H1 (cell line): ENCODE results near the gene CAVIN2. TPM values are rescaled to one million over a fixed set of nuclear protein-coding genes. Genes with fewer than 3 reads are reported as not detected.

ENCODE experiments used
- CTCF ChIA-PET: fragments of 300-600 bp; sonication (Branson Sonifier 250); formaldehyde crosslinking; loops from one replicate; lab custom pipeline; 2021; ENCODE audit not compliant: partially characterized antibody; lab: Charles Lee
- POLR2A ChIA-PET: fragments of 300-600 bp; sonication (Branson Sonifier 250); formaldehyde crosslinking; loops from one replicate; lab custom pipeline; 2021; ENCODE audit warnings: inconsistent platforms; ENCODE audit not compliant: partially characterized antibody; lab: Charles Lee
- DNase-seq, 2 experiments: peaks; one replicate each; pipeline versions ENCODE4 v3.0.0 to v3.0.0-alpha.2; 2010 to 2022; ENCODE audit warnings: low spot score in 2 of 2, low read depth in 1 of 2, mixed read lengths in 1 of 2
- FAIRE-seq: peaks from 2 replicates; lab custom pipeline; 2011; peaks lifted over from hg19 to GRCh38; lab: Jason Lieb, UNC
- H2AFZ ChIP-seq: 2 replicates; pipeline ENCODE4 v1.8.1; 2012; ENCODE audit warnings: low read length, inconsistent platforms
- H2AK5ac ChIP-seq: 2 replicates; pipeline ENCODE4 v1.6.1; 2013; ENCODE audit warnings: low read depth, low read length
- H2BK120ac ChIP-seq: replicated peaks from 2 replicates; pipeline ENCODE3; 2013; ENCODE audit warnings: low read depth, low read length, inconsistent platforms
- H2BK12ac ChIP-seq: 2 replicates; pipeline ENCODE4 v1.6.1; 2013; ENCODE audit warnings: low read depth, low read length
- H2BK15ac ChIP-seq: 2 replicates; pipeline ENCODE4 v1.6.1; 2013; ENCODE audit warnings: low read length
- H2BK20ac ChIP-seq: 2 replicates; pipeline ENCODE4 v1.6.1; 2013; ENCODE audit warnings: low read length
- H2BK5ac ChIP-seq: 2 replicates; pipeline ENCODE4 v1.6.1; 2013; ENCODE audit warnings: low read depth, low read length
- H3K14ac ChIP-seq: 2 replicates; pipeline ENCODE4 v1.6.1; 2013; ENCODE audit warnings: inconsistent platforms; ENCODE audit not compliant: insufficient read length
- H3K18ac ChIP-seq: 2 replicates; pipeline ENCODE4 v1.6.1; 2013; ENCODE audit warnings: low read length; ENCODE audit errors: extremely low read depth
- H3K23ac ChIP-seq: 2 replicates; pipeline ENCODE4 v1.6.1; 2013; ENCODE audit warnings: inconsistent platforms; ENCODE audit not compliant: insufficient read length
- H3K23me2 ChIP-seq: 2 replicates; pipeline ENCODE4 v1.6.1; 2013; ENCODE audit warnings: low read depth, low read length
- H3K27ac ChIP-seq: 2 replicates; pipeline ENCODE4 v1.6.1; 2011; ENCODE audit warnings: low read depth, low read length, inconsistent platforms
- H3K27me3 ChIP-seq, 4 experiments: replicated peaks in 1 of 4; 1 replicate in 1 of 4; 2 replicates in 3 of 4; pipeline versions ENCODE4 v1.6.1 to v1.8.1; 2011 to 2013; ENCODE audit warnings: low read length in 3 of 4, mild to moderate bottlenecking in 3 of 4, inconsistent platforms in 2 of 4, mixed read lengths in 2 of 4, moderate library complexity in 1 of 4; ENCODE audit not compliant: control insufficient read depth in 3 of 4, insufficient read depth in 3 of 4; ENCODE audit errors: extremely low read depth in 1 of 4
- H3K36me3 ChIP-seq, 4 experiments: 2 replicates each; pipeline versions ENCODE4 v1.6.1 to v1.8.1; 2011 to 2013; ENCODE audit warnings: mild to moderate bottlenecking in 4 of 4, low read length in 3 of 4, moderate library complexity in 2 of 4, control low read depth in 1 of 4, inconsistent platforms in 1 of 4; ENCODE audit not compliant: insufficient read depth in 4 of 4, control insufficient read depth in 2 of 4
- H3K4ac ChIP-seq: replicated peaks from 2 replicates; pipeline ENCODE3; 2013; ENCODE audit warnings: low read length, low read depth, mixed read lengths, inconsistent platforms; ENCODE audit not compliant: insufficient read length
- H3K4me1 ChIP-seq, 4 experiments: replicated peaks in 1 of 4; 1 replicate in 1 of 4; 2 replicates in 3 of 4; pipeline versions ENCODE4 v1.6.1 to v1.8.1; 2011 to 2013; ENCODE audit warnings: low read length in 3 of 4, inconsistent platforms in 2 of 4, mixed read lengths in 1 of 4; ENCODE audit not compliant: insufficient read depth in 4 of 4, control insufficient read depth in 3 of 4
- H3K4me2 ChIP-seq, 2 experiments: 2 replicates each; pipeline versions ENCODE4 v1.6.1 to v1.8.1; 2011 to 2013; ENCODE audit warnings: low read depth in 2 of 2, low read length in 2 of 2, control low read depth in 1 of 2, inconsistent platforms in 1 of 2, mild to moderate bottlenecking in 1 of 2; ENCODE audit not compliant: insufficient read depth in 1 of 2
- H3K4me3 ChIP-seq, 4 experiments: fragments of 200-600, 300-600 bp in 1 of 4; sonication (generic), shearing (Covaris generic), sonication (Bioruptor Twin) in 1 of 4; 2 replicates each; pipeline versions ENCODE4 v1.5.1 to v1.8.1; 2011 to 2016; ENCODE audit warnings: low read length in 4 of 4, low read depth in 3 of 4, control low read depth in 2 of 4, inconsistent platforms in 2 of 4, mild to moderate bottlenecking in 2 of 4, mixed read lengths in 1 of 4, moderate library complexity in 1 of 4; ENCODE audit not compliant: insufficient read depth in 2 of 4; ENCODE audit errors: extremely low read depth in 1 of 4
- H3K56ac ChIP-seq: replicated peaks from 2 replicates; pipeline ENCODE3; 2013; ENCODE audit warnings: low read depth, mild to moderate bottlenecking, mixed read lengths, low read length, inconsistent platforms; ENCODE audit not compliant: insufficient read length
- H3K79me1 ChIP-seq: 2 replicates; pipeline ENCODE4 v1.6.1; 2013; ENCODE audit warnings: low read depth, low read length, control low read depth
- H3K79me2 ChIP-seq, 2 experiments: 2 replicates each; pipeline versions ENCODE4 v1.6.1 to v1.8.1; 2012 to 2013; ENCODE audit warnings: low read length in 2 of 2, mild to moderate bottlenecking in 2 of 2, inconsistent platforms in 1 of 2; ENCODE audit not compliant: insufficient read depth in 2 of 2, control insufficient read depth in 1 of 2
- H3K9ac ChIP-seq, 4 experiments: replicated peaks in 1 of 4; 1 replicate in 1 of 4; 2 replicates in 3 of 4; pipeline versions ENCODE4 v1.6.1 to v1.8.1; 2011 to 2013; ENCODE audit warnings: low read depth in 3 of 4, low read length in 3 of 4, control low read depth in 2 of 4, mild to moderate bottlenecking in 2 of 4, moderate library complexity in 2 of 4, inconsistent platforms in 1 of 4; ENCODE audit errors: extremely low read depth in 1 of 4
- H3K9me3 ChIP-seq, 2 experiments: 2 replicates each; pipeline versions ENCODE4 v1.6.1 to v1.8.1; 2012 to 2013; ENCODE audit warnings: mild to moderate bottlenecking in 2 of 2, moderate library complexity in 2 of 2, control low read depth in 1 of 2, inconsistent platforms in 1 of 2, low read depth in 1 of 2, low read length in 1 of 2, mixed read lengths in 1 of 2; ENCODE audit not compliant: insufficient read depth in 2 of 2
- H4K20me1 ChIP-seq, 2 experiments: replicated peaks in 1 of 2; 2 replicates each; pipeline versions ENCODE3 to v1.8.1; 2011 to 2013; ENCODE audit warnings: inconsistent platforms in 2 of 2, low read length in 2 of 2, mild to moderate bottlenecking in 1 of 2; ENCODE audit not compliant: insufficient read depth in 2 of 2, control insufficient read depth in 1 of 2
- H4K5ac ChIP-seq: 2 replicates; pipeline ENCODE4 v1.6.1; 2013; ENCODE audit warnings: low read length, low read depth, mixed read lengths, inconsistent platforms; ENCODE audit not compliant: insufficient read length
- H4K8ac ChIP-seq: 2 replicates; pipeline ENCODE4 v1.8.0; 2013; ENCODE audit warnings: mild to moderate bottlenecking, moderate library complexity, low read length, inconsistent platforms; ENCODE audit not compliant: insufficient read depth; ENCODE audit errors: extremely low read depth
- H4K91ac ChIP-seq: replicated peaks from 2 replicates; pipeline ENCODE3; 2013; ENCODE audit warnings: low read length, mixed read lengths, inconsistent platforms; ENCODE audit not compliant: insufficient read length
- CREB1 ChIP-seq: IDR thresholded peaks from 2 replicates; pipeline ENCODE4 v1.6.1; 2012; ENCODE audit warnings: inconsistent platforms
- CTCF ChIP-seq, 3 experiments: IDR thresholded peaks; 1 replicate in 2 of 3; 2 replicates in 1 of 3; pipeline versions ENCODE4 v1.5.1 to v1.6.1; 2011; ENCODE audit warnings: low read length in 3 of 3, mild to moderate bottlenecking in 3 of 3, inconsistent platforms in 2 of 3, low read depth in 1 of 3, moderate library complexity in 1 of 3; ENCODE audit not compliant: insufficient read depth in 1 of 3; ENCODE audit errors: control extremely low read depth in 1 of 3
- E2F6 ChIP-seq: IDR thresholded peaks from 2 replicates; pipeline ENCODE4 v1.6.1; 2012; ENCODE audit warnings: inconsistent platforms
- HDAC6 ChIP-seq: IDR thresholded peaks from one replicate; pipeline ENCODE4 v1.7.1; 2012; ENCODE audit warnings: low read depth, mild to moderate bottlenecking, inconsistent platforms, low read length, moderate library complexity
- KDM5A ChIP-seq: fragments of 200-600 bp; IDR thresholded peaks from 2 replicates; pipeline ENCODE4 v1.7.1; 2012; ENCODE audit warnings: mild to moderate bottlenecking, low read length, inconsistent platforms, mixed read lengths
- NANOG ChIP-seq: IDR thresholded peaks from 2 replicates; pipeline ENCODE4 v1.6.1; 2011; ENCODE audit warnings: low read length, low read depth, mild to moderate bottlenecking, inconsistent platforms; ENCODE audit not compliant: insufficient read depth, poor library complexity, severe bottlenecking
- RAD21 ChIP-seq, 2 experiments: IDR thresholded peaks in 1 of 2; conservative IDR thresholded peaks in 1 of 2; 2 replicates each; pipeline ENCODE4 v1.6.1; 2011; ENCODE audit warnings: low read depth in 2 of 2, low read length in 2 of 2, improper control_type of control experiment in 1 of 2, inconsistent platforms in 1 of 2, mild to moderate bottlenecking in 1 of 2, moderate library complexity in 1 of 2
- USF2 ChIP-seq: IDR thresholded peaks from 2 replicates; pipeline ENCODE4 v1.6.1; 2011; ENCODE audit warnings: low read length, improper control_type of control experiment
- YY1 ChIP-seq: IDR thresholded peaks from 2 replicates; pipeline ENCODE4 v1.6.1; 2011; ENCODE audit warnings: low read depth, mild to moderate bottlenecking, low read length
- WGBS, 2 experiments: shearing (Covaris generic) in 1 of 2; methylation state at CpG; one replicate each; pipeline versions ENCODE4 v1.1.6 to v1.1.7; 2013 to 2015; ENCODE audit warnings: low lambda C conversion rate in 2 of 2, mixed read lengths in 2 of 2, inconsistent platforms in 1 of 2, low coverage in 1 of 2, missing lambda C conversion rate in 1 of 2; ENCODE audit not compliant: insufficient replicate concordance in 2 of 2, insufficient coverage in 1 of 2, insufficient read length in 1 of 2; ENCODE audit errors: extremely low coverage in 1 of 2, missing lambda C conversion rate in 1 of 2; 5-methylcytosine and 5-hydroxymethylcytosine counted together
- polyA plus RNA-seq, 7 experiments: library from polyadenylated mRNA; depleted of rRNA in 3 of 7; stranded (reverse) in 5 of 7; unstranded in 2 of 7; fragments of >200 nt in 5 of 7; fragments of 200-250 nt in 2 of 7; gene quantifications; 1 replicate in 5 of 7; 2 replicates in 1 of 7; 4 replicates in 1 of 7; pipeline versions ENCODE4 v1.2.1 to v1.2.3, GENCODE V29; 2011 to 2013; ENCODE audit warnings: missing spikeins in 2 of 7, mixed read lengths in 2 of 7
- total RNA-seq: library from RNA; stranded (reverse); fragmentation: NEBNext Ultra II Directional; extraction: Animal tissue kit (Norgen Biotek cat#: 25700); gene quantifications from 2 replicates; pipeline ENCODE4 v1.2.1, GENCODE V29; 2021

Gene CAVIN2
- total and polyA plus RNA-seq, 2 of the 8 experiments (the other 6 are each of a cell fraction or from before 2014, with no cell fraction given), result 0.03 TPM; not detected in 1

- no peak overlapping the region for H2AK5ac ChIP-seq
- no peaks in the 10 kb centered on the region for H3K36me3 ChIP-seq
- H4K91ac ChIP-seq, result no peak overlapping the region
- no peak overlapping the region for H2BK5ac ChIP-seq
- no peak overlapping the region for H2BK120ac ChIP-seq
- no peak for FAIRE-seq
- no peak overlapping the region for H3K4me2 ChIP-seq
- H3K4me1 ChIP-seq, result peaks cover 0 to 4% (median 0%) of the 10 kb centered on the region in 4 experiments; a peak in 1 of 7 replicates
- no peaks in the 10 kb centered on the region for H3K27me3 ChIP-seq
- H3K27ac ChIP-seq, result no peak overlapping the region
- H3K79me1 ChIP-seq, result no peaks in the 10 kb centered on the region
- no peak overlapping the region for H3K4ac ChIP-seq
- ChIA-PET CTCF (interaction anchor here (1.0 to 6.6 kb wide), 13 partner anchors 26 to 312 kb away, joined by 3 to 55 read pairs (median 4); no protein-coding TSS in a partner anchor), POLR2A (no interaction called here)
- WGBS, 2 experiments, result 62% methylated on average over 5 of the region's 5 CpGs; no CpG with 5 or more reads in 1 of the 2 experiments
- H3K14ac ChIP-seq, result no peak overlapping the region
- H3K23me2 ChIP-seq, result no peaks in the 10 kb centered on the region
- H3K18ac ChIP-seq, result no peak overlapping the region
- H2BK12ac ChIP-seq, result no peak overlapping the region
- no peak overlapping the region for H2AFZ ChIP-seq
- H2BK15ac ChIP-seq, result no peak overlapping the region
- H4K20me1 ChIP-seq, result no peaks in the 10 kb centered on the region
- H3K9me3 ChIP-seq, result no peaks in the 10 kb centered on the region
- H3K4me3 ChIP-seq, result no peak overlapping the region
- H3K9ac ChIP-seq, result no peak overlapping the region
- no peaks in the 10 kb centered on the region for H3K79me2 ChIP-seq
- H2BK20ac ChIP-seq, result no peak overlapping the region
- H4K8ac ChIP-seq, result no peak overlapping the region
- no peak for DNase-seq
- no peak overlapping the region for H4K5ac ChIP-seq
- no peak overlapping the region for H3K56ac ChIP-seq
- H3K23ac ChIP-seq, result no peak overlapping the region
- TF ChIP-seq CREB1 (no peak), E2F6 (no peak), YY1 (no peak), USF2 (no peak), CTCF (IDR thresholded peaks at IDR 0.05; ENCODE audit: control extremely low read depth in 1 of 3, insufficient read depth in 1 of 3, low read depth in 1 of 3, low read length in 3 of 3) (peak in 1 of 3 experiments; percentile 31; a peak in 2 of 4 replicates), KDM5A (no peak), NANOG (no peak), HDAC6 (no peak), RAD21 (IDR thresholded peaks at IDR 0.05 in 1 of 2, conservative IDR thresholded peaks at IDR 0.05 in 1 of 2; ENCODE audit: low read depth in 2 of 2, low read length in 2 of 2) (peak; percentile 24 to 48)
Measured at GRCh38 chr2:191866195-191866594, 19.3 kb upstream of the CAVIN2 start.
